GM12878 (cell line): ENCODE measurements around the gene INSRR. TPM values are rescaled to one million over a fixed set of nuclear protein-coding genes. Genes with fewer than 3 reads are reported as not detected.

Source experiments
- ATAC-seq: fragments of 200-7000 bp; cut with Tn5 transposase; 3 replicates; pipeline ENCODE4 v1.9.1; 2020; ENCODE audit warnings: mild to moderate bottlenecking, moderate library complexity
- BruUV-seq: library from RNA; stranded (reverse); fragments of 400-500 nt; replicated peaks from 2 replicates; lab custom pipeline; 2021; lab: Mats Ljungman, UMichigan
- CTCF ChIA-PET: fragments of 300-600 bp; sonication (Branson Sonifier 250); formaldehyde crosslinking; extraction: SDS; loops from one replicate; lab custom pipeline; 2021; ENCODE audit warnings: inconsistent platforms; lab: Yijun Ruan, JAX
- POLR2A ChIA-PET: fragments of 350-600 bp; formaldehyde crosslinking; extraction: SDS; loops from one replicate; lab custom pipeline; 2021; ENCODE audit warnings: inconsistent platforms; lab: Charles Lee
- RAD21 ChIA-PET: fragments of 300-600 bp; sonication (Branson Sonifier 250); formaldehyde crosslinking; loops from one replicate; lab custom pipeline; 2023; ENCODE audit warnings: antibody characterized with exemption; ENCODE audit not compliant: unreplicated experiment; lab: Charles Lee
- SMC1A ChIA-PET: fragments of 300-600 bp; sonication (Branson Sonifier 250); formaldehyde crosslinking; loops from one replicate; lab custom pipeline; 2023; ENCODE audit not compliant: unreplicated experiment, uncharacterized antibody; lab: Charles Lee
- DNase-seq: peaks from one replicate; pipeline ENCODE4 v3.0.0-alpha.2; 2011; ENCODE audit warnings: low read depth, low spot score
- FAIRE-seq: peaks from 3 replicates; lab custom pipeline; 2011; peaks lifted over from hg19 to GRCh38; lab: Jason Lieb, UNC
- H2AFZ ChIP-seq: 2 replicates; pipeline ENCODE4 v1.6.0; 2011; ENCODE audit warnings: low read depth, low read length, control low read depth; ENCODE audit not compliant: control insufficient read depth
- H3K27ac ChIP-seq: 2 replicates; pipeline ENCODE4 v1.5.1; 2011; ENCODE audit warnings: control low read depth; ENCODE audit not compliant: control insufficient read depth, insufficient read depth
- H3K27me3 ChIP-seq, 2 experiments: replicated peaks in 1 of 2; 2 replicates each; pipeline versions ENCODE4 v1.6.0 to v1.6.1; 2011; ENCODE audit warnings: low read length in 1 of 2; ENCODE audit not compliant: control insufficient read depth in 2 of 2, insufficient read depth in 2 of 2
- H3K36me3 ChIP-seq, 2 experiments: 2 replicates each; pipeline ENCODE4 v1.5.1; 2011; ENCODE audit warnings: low read length in 1 of 2; ENCODE audit not compliant: control insufficient read depth in 2 of 2, insufficient read depth in 2 of 2
- H3K4me1 ChIP-seq: 2 replicates; pipeline ENCODE4 v1.6.1; 2011; ENCODE audit warnings: mild to moderate bottlenecking, low read length, moderate library complexity, mixed read lengths; ENCODE audit not compliant: control insufficient read depth, insufficient read depth
- H3K4me2 ChIP-seq: 2 replicates; pipeline ENCODE4 v1.6.0; 2011; ENCODE audit warnings: control low read depth; ENCODE audit not compliant: control insufficient read depth, insufficient read depth
- H3K4me3 ChIP-seq: fragments of 200-600 bp; sonication (generic); 2 replicates; pipeline ENCODE4 v1.5.1; 2016
- H3K79me2 ChIP-seq: 2 replicates; pipeline ENCODE4 v1.6.0; 2011; ENCODE audit warnings: low read length; ENCODE audit not compliant: control insufficient read depth, insufficient read depth
- H3K9ac ChIP-seq: 2 replicates; pipeline ENCODE4 v1.8.0; 2011; ENCODE audit warnings: low read length, control low read depth, mixed read lengths; ENCODE audit not compliant: control insufficient read depth, insufficient read depth
- H3K9me3 ChIP-seq: replicated peaks from 3 replicates; pipeline ENCODE4 v1.5.1; 2011; ENCODE audit warnings: mild to moderate bottlenecking, low read length; ENCODE audit not compliant: control insufficient read depth, insufficient read depth
- H4K20me1 ChIP-seq: 2 replicates; pipeline ENCODE4 v1.6.0; 2011; ENCODE audit not compliant: control insufficient read depth, insufficient read depth
- CHD4 ChIP-seq: fragments of 200-600 bp; sonication (generic); IDR thresholded peaks from 2 replicates; pipeline ENCODE4 v1.6.1; 2016; ENCODE audit warnings: mild to moderate bottlenecking
- CREM ChIP-seq: IDR thresholded peaks from 2 replicates; pipeline ENCODE4 v1.6.1; 2014; ENCODE audit warnings: antibody characterized with exemption, low read depth
- DPF2 ChIP-seq: fragments of 450-650 bp; IDR thresholded peaks from 2 replicates; pipeline ENCODE4 v1.6.1; 2017; ENCODE audit warnings: mild to moderate bottlenecking
- IKZF2 ChIP-seq, 2 experiments: fragments of 450-650 bp; IDR thresholded peaks; 2 replicates each; pipeline ENCODE4 v1.6.1; 2017; ENCODE audit warnings: mild to moderate bottlenecking in 2 of 2, moderate library complexity in 2 of 2
- MEF2A ChIP-seq: IDR thresholded peaks from 2 replicates; pipeline ENCODE4 v1.6.1; 2011; ENCODE audit warnings: low read depth, mild to moderate bottlenecking, low read length, moderate library complexity; ENCODE audit not compliant: insufficient read depth
- MYB ChIP-seq: fragments of 150-350 bp; IDR thresholded peaks from 2 replicates; pipeline ENCODE4 v1.6.1; 2014; ENCODE audit warnings: mild to moderate bottlenecking, low read depth, low read length, borderline replicate concordance
- NRF1 ChIP-seq: conservative IDR thresholded peaks from 2 replicates; pipeline ENCODE4 v1.6.1; 2011; ENCODE audit warnings: mild to moderate bottlenecking, low read depth, low read length, improper control_type of control experiment
- TCF7 ChIP-seq: IDR thresholded peaks from 2 replicates; pipeline ENCODE4 v1.6.1; 2014; ENCODE audit warnings: antibody characterized with exemption, borderline replicate concordance
- ZSCAN29 ChIP-seq: fragments of 450-650 bp; IDR thresholded peaks from 2 replicates; pipeline ENCODE4 v1.6.1; 2017; ENCODE audit warnings: mild to moderate bottlenecking, moderate library complexity
- WGBS: methylation state at CpG from one replicate; pipeline ENCODE4 v1.1.6; 2016; ENCODE audit warnings: low lambda C conversion rate; ENCODE audit not compliant: insufficient replicate concordance, insufficient coverage; ENCODE audit errors: missing lambda C conversion rate; 5-methylcytosine and 5-hydroxymethylcytosine counted together
- in situ Hi-C: fragments of 300-500 bp; cut with MboI; formaldehyde crosslinking; loops from 9 replicates; pipeline ENCODE4 v1.14.3; 2018; ENCODE audit warnings: mixed read lengths
- intact Hi-C: fragments of 100-400 bp; cut with micrococcal nuclease; formaldehyde crosslinking; loops from one replicate; pipeline ENCODE4 v1.14.2; 2022; ENCODE audit not compliant: unreplicated experiment
- polyA plus RNA-seq, 11 experiments: library from polyadenylated mRNA; depleted of rRNA in 4 of 11; unstranded in 6 of 11; stranded (reverse) in 5 of 11; fragments of >200 nt; fragmentation: Nextera tagmentation in 4 of 11; fragmentation: Illumina TruSeq in 1 of 11; extraction: Ambion mirVana in 4 of 11; extraction: Trizol in 1 of 11; gene quantifications; 1 replicate in 1 of 11; 2 replicates in 10 of 11; pipeline versions ENCODE4 v1.2.1 to v1.2.3, GENCODE V29; 2011 to 2016; ENCODE audit warnings: inconsistent platforms in 2 of 11, missing spikeins in 2 of 11, low read depth in 1 of 11
- total RNA-seq, 4 experiments: library from RNA; depleted of rRNA in 3 of 4; stranded (reverse); fragments of >200 nt in 3 of 4; fragmentation: Illumina TruSeq in 1 of 4; extraction: Trizol in 1 of 4; gene quantifications; 2 replicates each; pipeline versions ENCODE4 v1.2.1 to v1.2.3, GENCODE V29; 2013 to 2021
- TF ChIP-seq, protein P1 (sequence below): fragments of 450-650 bp; conservative IDR thresholded peaks from 2 replicates; pipeline ENCODE4 v1.6.1; 2017; ENCODE audit warnings: mild to moderate bottlenecking, moderate library complexity
- TF ChIP-seq, protein P2 (sequence below): fragments of 450-650 bp; IDR thresholded peaks from 2 replicates; pipeline ENCODE4 v1.6.1; 2018; ENCODE audit warnings: mild to moderate bottlenecking, low read depth, moderate library complexity; ENCODE audit not compliant: partially characterized antibody
- TF ChIP-seq, protein P3 (sequence below): fragments of 450-650 bp; IDR thresholded peaks from 2 replicates; pipeline ENCODE4 v1.6.1; 2016; ENCODE audit warnings: mild to moderate bottlenecking, moderate library complexity, borderline replicate concordance

Gene INSRR
- total and polyA plus RNA-seq, 10 of the 15 experiments (the other 5 are each of a cell fraction or from before 2014, with no cell fraction given), result 0.01 TPM; not detected in 9

GRCh38 chr1:156842618-156843300 lies 16.2 kb downstream of the INSRR start:
- H4K20me1 ChIP-seq, result 0 out of 2 replicates have a peak, but pooled peaks cover 2% of the 10 kb centered on the region
- no peak for ATAC-seq
- WGBS, result 51% methylated on average over 9 of the region's 9 CpGs
- H3K4me1 ChIP-seq, result no peaks in the 10 kb centered on the region
- no peak overlapping the region for H3K4me2 ChIP-seq
- no peaks in the 10 kb centered on the region for H3K36me3 ChIP-seq
- CTCF ChIA-PET, result interaction anchor here (1.0 to 1.1 kb wide), 2 partner anchors 17 to 18 kb away, joined by 3 to 4 read pairs; partner anchors contain the start of gene NTRK1
- no TSS peak for BruUV-seq
- peaks cover 0 to 7% of the 10 kb centered on the region in 2 experiments; a peak in 3 of 4 replicates for H3K27me3 ChIP-seq
- intact Hi-C loops (no loop called here), in situ Hi-C loops (no loop called here)
- no peak overlapping the region for H3K4me3 ChIP-seq
- H3K9me3 ChIP-seq, result no peaks in the 10 kb centered on the region
- FAIRE-seq, result no peak
- H2AFZ ChIP-seq, result no peak overlapping the region
- RAD21 ChIA-PET, result interaction anchor here (1.3 kb wide), 1 partner anchor 17 kb away, joined by 3 read pairs; no protein-coding TSS in a partner anchor
- no peak for DNase-seq
- H3K9ac ChIP-seq, result no peak overlapping the region
- no peak overlapping the region for H3K27ac ChIP-seq
- POLR2A ChIA-PET, result no interaction called here
- H3K79me2 ChIP-seq, result no peaks in the 10 kb centered on the region
- SMC1A ChIA-PET, result no interaction called here
- TF ChIP-seq CHD4, result no peak
- TF ChIP-seq IKZF2 (IDR thresholded peaks at IDR 0.05), result no peak
- TF ChIP-seq TCF7, result no peak
- TF ChIP-seq, protein P1, sequence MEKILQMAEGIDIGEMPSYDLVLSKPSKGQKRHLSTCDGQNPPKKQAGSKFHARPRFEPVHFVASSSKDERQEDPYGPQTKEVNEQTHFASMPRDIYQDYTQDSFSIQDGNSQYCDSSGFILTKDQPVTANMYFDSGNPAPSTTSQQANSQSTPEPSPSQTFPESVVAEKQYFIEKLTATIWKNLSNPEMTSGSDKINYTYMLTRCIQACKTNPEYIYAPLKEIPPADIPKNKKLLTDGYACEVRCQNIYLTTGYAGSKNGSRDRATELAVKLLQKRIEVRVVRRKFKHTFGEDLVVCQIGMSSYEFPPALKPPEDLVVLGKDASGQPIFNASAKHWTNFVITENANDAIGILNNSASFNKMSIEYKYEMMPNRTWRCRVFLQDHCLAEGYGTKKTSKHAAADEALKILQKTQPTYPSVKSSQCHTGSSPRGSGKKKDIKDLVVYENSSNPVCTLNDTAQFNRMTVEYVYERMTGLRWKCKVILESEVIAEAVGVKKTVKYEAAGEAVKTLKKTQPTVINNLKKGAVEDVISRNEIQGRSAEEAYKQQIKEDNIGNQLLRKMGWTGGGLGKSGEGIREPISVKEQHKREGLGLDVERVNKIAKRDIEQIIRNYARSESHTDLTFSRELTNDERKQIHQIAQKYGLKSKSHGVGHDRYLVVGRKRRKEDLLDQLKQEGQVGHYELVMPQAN, result no peak
- no peak for TF ChIP-seq CREM
- TF ChIP-seq MEF2A, result no peak
- TF ChIP-seq, protein P2, sequence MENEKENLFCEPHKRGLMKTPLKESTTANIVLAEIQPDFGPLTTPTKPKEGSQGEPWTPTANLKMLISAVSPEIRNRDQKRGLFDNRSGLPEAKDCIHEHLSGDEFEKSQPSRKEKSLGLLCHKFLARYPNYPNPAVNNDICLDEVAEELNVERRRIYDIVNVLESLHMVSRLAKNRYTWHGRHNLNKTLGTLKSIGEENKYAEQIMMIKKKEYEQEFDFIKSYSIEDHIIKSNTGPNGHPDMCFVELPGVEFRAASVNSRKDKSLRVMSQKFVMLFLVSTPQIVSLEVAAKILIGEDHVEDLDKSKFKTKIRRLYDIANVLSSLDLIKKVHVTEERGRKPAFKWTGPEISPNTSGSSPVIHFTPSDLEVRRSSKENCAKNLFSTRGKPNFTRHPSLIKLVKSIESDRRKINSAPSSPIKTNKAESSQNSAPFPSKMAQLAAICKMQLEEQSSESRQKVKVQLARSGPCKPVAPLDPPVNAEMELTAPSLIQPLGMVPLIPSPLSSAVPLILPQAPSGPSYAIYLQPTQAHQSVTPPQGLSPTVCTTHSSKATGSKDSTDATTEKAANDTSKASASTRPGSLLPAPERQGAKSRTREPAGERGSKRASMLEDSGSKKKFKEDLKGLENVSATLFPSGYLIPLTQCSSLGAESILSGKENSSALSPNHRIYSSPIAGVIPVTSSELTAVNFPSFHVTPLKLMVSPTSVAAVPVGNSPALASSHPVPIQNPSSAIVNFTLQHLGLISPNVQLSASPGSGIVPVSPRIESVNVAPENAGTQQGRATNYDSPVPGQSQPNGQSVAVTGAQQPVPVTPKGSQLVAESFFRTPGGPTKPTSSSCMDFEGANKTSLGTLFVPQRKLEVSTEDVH, result no peak
- no peak for TF ChIP-seq MYB
- no peak for TF ChIP-seq ZSCAN29
- TF ChIP-seq, protein P3, sequence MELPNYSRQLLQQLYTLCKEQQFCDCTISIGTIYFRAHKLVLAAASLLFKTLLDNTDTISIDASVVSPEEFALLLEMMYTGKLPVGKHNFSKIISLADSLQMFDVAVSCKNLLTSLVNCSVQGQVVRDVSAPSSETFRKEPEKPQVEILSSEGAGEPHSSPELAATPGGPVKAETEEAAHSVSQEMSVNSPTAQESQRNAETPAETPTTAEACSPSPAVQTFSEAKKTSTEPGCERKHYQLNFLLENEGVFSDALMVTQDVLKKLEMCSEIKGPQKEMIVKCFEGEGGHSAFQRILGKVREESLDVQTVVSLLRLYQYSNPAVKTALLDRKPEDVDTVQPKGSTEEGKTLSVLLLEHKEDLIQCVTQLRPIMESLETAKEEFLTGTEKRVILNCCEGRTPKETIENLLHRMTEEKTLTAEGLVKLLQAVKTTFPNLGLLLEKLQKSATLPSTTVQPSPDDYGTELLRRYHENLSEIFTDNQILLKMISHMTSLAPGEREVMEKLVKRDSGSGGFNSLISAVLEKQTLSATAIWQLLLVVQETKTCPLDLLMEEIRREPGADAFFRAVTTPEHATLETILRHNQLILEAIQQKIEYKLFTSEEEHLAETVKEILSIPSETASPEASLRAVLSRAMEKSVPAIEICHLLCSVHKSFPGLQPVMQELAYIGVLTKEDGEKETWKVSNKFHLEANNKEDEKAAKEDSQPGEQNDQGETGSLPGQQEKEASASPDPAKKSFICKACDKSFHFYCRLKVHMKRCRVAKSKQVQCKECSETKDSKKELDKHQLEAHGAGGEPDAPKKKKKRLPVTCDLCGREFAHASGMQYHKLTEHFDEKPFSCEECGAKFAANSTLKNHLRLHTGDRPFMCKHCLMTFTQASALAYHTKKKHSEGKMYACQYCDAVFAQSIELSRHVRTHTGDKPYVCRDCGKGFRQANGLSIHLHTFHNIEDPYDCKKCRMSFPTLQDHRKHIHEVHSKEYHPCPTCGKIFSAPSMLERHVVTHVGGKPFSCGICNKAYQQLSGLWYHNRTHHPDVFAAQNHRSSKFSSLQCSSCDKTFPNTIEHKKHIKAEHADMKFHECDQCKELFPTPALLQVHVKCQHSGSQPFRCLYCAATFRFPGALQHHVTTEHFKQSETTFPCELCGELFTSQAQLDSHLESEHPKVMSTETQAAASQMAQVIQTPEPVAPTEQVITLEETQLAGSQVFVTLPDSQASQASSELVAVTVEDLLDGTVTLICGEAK, result no peak
- no peak for TF ChIP-seq DPF2
- TF ChIP-seq NRF1, result no peak
